Sigmoid colon (tissue), 4 donors: ENCODE measurements around the gene FANCC.

ENCODE experiments used
- POLR2AphosphoS5 ChIP-seq, 4 donors: sonication (generic); formaldehyde crosslinking; IDR thresholded peaks; one replicate each; pipeline ENCODE4 v1.6.1; 2017; ENCODE audit warnings: antibody characterized with exemption in 4 of 4
- TF ChIP-seq, protein P1 (sequence below), 4 experiments: fragments of 450-650 bp in 3 of 4; fragments of 200-600 bp in 1 of 4; IDR thresholded peaks; one replicate each; pipeline ENCODE4 v1.5.1; 2016 to 2019; ENCODE audit warnings: antibody characterized with exemption in 4 of 4, mild to moderate bottlenecking in 3 of 4, moderate library complexity in 2 of 4

- TF ChIP-seq POLR2AphosphoS5 (IDR thresholded peaks at IDR 0.05) = no peak
- TF ChIP-seq, protein P1, sequence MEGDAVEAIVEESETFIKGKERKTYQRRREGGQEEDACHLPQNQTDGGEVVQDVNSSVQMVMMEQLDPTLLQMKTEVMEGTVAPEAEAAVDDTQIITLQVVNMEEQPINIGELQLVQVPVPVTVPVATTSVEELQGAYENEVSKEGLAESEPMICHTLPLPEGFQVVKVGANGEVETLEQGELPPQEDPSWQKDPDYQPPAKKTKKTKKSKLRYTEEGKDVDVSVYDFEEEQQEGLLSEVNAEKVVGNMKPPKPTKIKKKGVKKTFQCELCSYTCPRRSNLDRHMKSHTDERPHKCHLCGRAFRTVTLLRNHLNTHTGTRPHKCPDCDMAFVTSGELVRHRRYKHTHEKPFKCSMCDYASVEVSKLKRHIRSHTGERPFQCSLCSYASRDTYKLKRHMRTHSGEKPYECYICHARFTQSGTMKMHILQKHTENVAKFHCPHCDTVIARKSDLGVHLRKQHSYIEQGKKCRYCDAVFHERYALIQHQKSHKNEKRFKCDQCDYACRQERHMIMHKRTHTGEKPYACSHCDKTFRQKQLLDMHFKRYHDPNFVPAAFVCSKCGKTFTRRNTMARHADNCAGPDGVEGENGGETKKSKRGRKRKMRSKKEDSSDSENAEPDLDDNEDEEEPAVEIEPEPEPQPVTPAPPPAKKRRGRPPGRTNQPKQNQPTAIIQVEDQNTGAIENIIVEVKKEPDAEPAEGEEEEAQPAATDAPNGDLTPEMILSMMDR (IDR thresholded peaks at IDR 0.05) = no peak
Observed at GRCh38 chr9:95177617-95178016, 139.9 kb downstream of the FANCC start.
